Stimulated activated CD4-positive, alpha-beta T cell treated with anti-CD3 and anti-CD28 coated beads, Interleukin-1b, Interleukin-23, amount 100 ng/mL, for 4 hours (primary cell): ENCODE data around the gene CAPNS2.
"Not testable (repeated sequence)": the region's sequence is repeated elsewhere in the genome, so short reads cannot be mapped to it uniquely, and the experiment has no call there.

Experiments used
- DNase-seq, 2 donors: peaks; one replicate each; pipeline ENCODE4 v3.0.0-alpha.2; 2020; ENCODE audit warnings: low read depth in 2 of 2

Gene CAPNS2

GRCh38 chr16:55568207-55568606 is 1.7 kb downstream of the CAPNS2 start:
- no peak for DNase-seq

- DNase-seq = no peak
These were observed 2.5 kb downstream of the CAPNS2 start for GRCh38 chr16:55569025-55569424.

- no peak for DNase-seq
These were observed 3.7 kb downstream of the CAPNS2 start for GRCh38 chr16:55570159-55570558.

GRCh38 chr16:55571191-55571897 is 4.9 kb downstream of the CAPNS2 start:
- no peak for DNase-seq

GRCh38 chr16:55572439-55572838 is 6.0 kb downstream of the CAPNS2 start:
- DNase-seq = no peak

- no peak for DNase-seq
These were observed 8.3 kb downstream of the CAPNS2 start for GRCh38 chr16:55574811-55575210.

GRCh38 chr16:55575496-55575895 is 9.0 kb downstream of the CAPNS2 start:
- DNase-seq = no peak

- no peak for DNase-seq
These were observed 9.9 kb downstream of the CAPNS2 start for GRCh38 chr16:55576384-55576783.

- DNase-seq = no peak
These were observed 11.4 kb downstream of the CAPNS2 start for GRCh38 chr16:55577887-55578286.

GRCh38 chr16:55585631-55586030 is 19.1 kb downstream of the CAPNS2 start:
- no peak for DNase-seq

- DNase-seq = no peak
These were observed 22.3 kb downstream of the CAPNS2 start for GRCh38 chr16:55588799-55589198.

GRCh38 chr16:55592306-55592705 is 25.8 kb downstream of the CAPNS2 start:
- no peak for DNase-seq

GRCh38 chr16:55597928-55598327 is 31.4 kb downstream of the CAPNS2 start:
- DNase-seq = no peak

- no peak for DNase-seq
These were observed 39.4 kb downstream of the CAPNS2 start for GRCh38 chr16:55605754-55606336.

- no peak for DNase-seq
These were observed 47.3 kb downstream of the CAPNS2 start for GRCh38 chr16:55613613-55614335.

GRCh38 chr16:55615071-55615470 is 48.6 kb downstream of the CAPNS2 start:
- no peak for DNase-seq

- DNase-seq = not testable (repeated sequence)
These were observed 49.2 kb downstream of the CAPNS2 start for GRCh38 chr16:55615670-55616069.
